NCI-H2107 treated with DMSO at 0.1 percent for 48 hours (cell line): ENCODE data around the gene FHOD3.

Experiments
- DNase-seq: peaks from one replicate; lab custom pipeline; 2025; ENCODE audit not compliant: unreplicated experiment; lab: John Stamatoyannopoulos, UW

Gene FHOD3

GRCh38 chr18:36321658-36322407 lies 24.3 kb downstream of the FHOD3 start:
- no peak for DNase-seq

GRCh38 chr18:36322408-36322728 lies 24.9 kb downstream of the FHOD3 start:
- DNase-seq = no peak

DNA sequence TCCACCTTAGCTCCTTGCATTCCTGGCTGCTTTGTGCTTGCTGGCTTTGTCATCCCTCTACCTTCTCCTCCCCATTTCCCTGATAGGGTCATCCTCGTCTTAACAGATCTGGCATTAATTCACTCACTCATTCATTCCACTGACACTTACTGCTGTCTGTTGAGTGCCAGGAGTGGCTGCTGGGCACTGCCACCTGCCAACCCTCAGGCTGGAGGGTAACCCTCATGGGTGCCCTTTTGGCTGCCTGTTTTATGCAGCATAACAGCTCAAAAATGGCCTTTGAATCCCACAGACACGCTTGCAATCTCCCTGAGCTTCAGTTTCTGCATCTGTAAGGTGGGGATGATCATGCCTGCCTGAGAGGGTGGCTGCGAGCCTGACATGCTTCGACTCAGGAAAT lies 25.2 kb downstream of the FHOD3 start:
- no peak for DNase-seq

DNA sequence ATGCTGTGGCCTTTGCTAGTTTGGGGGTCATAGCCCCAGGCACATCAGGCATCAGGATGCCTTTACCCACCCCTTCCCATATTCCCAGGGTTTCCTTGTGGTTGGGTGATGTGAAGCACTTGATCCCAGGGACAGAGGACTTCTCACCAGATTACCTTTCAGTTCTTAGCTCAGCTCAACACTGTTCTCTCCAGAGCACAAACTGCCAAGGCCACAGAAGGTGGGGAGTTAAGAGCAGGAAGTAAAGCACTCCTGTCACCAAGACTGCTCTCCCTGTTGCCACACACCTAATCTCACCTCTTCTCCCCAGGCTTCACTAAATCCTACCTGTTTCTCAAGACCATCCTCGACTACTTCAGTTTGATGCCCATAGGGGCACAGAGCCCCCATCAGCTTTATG lies 25.9 kb downstream of the FHOD3 start:
- DNase-seq = no peak

GRCh38 chr18:36325846-36326245 lies 28.3 kb downstream of the FHOD3 start:
- DNase-seq = no peak

DNA sequence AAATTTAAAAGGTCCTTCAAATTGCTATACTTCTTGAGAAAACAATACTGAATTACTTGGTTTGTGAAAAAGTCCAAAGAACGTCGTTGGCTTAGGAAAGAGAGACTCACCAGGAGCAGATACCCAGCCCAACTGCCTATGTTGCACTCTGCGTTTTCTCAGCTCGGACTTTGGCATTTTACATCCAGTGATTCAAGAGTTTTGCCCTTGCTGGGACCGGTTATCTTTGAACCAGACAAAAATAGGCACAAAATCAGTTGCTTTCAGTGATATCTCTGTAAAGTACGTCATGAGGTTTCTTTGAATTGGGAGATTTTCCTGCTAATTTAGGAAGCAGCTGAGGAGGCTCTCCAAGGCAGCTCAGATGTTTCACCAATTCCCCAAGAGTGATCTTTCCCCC lies 29.3 kb downstream of the FHOD3 start:
- no peak for DNase-seq

DNA sequence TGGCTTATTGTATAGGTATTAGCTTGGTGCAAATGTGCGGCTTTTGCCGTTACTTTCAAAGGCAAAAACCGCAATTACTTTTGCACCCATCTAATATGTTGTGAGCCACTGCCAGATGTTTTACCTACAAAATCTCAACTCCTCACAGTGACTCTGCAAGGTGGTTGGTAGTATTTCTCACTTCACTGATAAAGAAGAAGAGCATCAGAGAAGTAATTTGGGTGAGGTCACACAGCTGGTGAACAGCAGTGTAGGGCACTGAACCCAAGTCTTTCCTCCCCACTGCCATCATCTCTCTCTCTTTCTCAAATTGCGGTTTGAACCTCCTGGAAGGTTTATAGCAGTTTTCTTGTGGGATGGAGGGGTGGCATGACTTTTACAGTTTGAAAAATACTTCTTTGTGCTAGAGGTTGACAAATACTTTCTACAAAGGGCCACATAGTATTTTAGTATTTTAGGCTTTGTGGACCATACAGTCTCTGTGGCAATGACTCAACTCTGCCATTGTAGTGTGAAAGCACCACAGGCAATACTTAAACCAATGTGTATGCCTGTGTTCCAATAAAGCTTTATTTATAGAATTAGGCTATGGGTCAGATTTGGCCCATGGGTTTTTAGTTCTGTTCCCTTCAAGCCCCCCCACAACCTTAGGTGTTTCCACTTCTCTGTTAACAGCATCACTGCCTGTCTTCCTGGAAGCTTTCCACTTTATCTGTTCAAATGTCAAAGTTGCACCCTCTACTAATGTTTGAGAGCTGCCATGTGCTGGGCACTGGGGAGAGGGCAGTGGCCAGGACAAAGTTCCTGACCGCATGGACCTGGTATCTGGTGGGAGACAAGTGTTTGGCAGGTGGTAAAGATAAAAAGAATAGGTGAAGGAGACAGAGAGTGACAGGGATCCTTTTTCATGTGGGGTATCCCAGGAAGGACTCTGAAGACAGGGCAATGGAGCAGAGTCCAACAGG lies 30.1 kb downstream of the FHOD3 start:
- no peak for DNase-seq

DNA sequence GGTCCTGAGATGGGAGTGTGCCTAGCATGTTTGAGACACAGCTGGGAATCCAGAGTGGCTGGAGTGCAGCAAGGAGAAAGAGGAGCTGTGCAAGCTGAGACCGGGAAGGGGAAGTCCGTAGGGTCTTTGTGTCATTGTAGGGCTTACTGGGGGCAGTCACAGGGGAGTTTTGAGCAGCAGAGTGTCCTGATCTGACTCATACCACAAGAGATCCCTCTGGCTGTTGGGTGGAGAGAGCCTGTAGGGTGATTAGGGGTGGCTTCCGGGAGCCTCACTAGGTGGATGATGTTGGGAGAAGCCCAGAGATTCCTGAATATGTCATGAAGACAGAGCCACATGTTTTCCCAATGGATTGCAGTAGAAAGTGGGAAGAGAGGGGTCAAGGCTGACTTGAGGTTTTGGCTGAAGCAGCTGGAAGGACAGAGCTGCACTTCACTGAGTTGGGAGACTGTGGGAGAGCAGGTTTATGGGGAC lies 30.9 kb downstream of the FHOD3 start:
- no peak for DNase-seq

GRCh38 chr18:36328916-36329315 lies 31.4 kb downstream of the FHOD3 start:
- no peak for DNase-seq

- no peak for DNase-seq
Observed at GRCh38 chr18:36329684-36330434, 32.3 kb downstream of the FHOD3 start.

DNA sequence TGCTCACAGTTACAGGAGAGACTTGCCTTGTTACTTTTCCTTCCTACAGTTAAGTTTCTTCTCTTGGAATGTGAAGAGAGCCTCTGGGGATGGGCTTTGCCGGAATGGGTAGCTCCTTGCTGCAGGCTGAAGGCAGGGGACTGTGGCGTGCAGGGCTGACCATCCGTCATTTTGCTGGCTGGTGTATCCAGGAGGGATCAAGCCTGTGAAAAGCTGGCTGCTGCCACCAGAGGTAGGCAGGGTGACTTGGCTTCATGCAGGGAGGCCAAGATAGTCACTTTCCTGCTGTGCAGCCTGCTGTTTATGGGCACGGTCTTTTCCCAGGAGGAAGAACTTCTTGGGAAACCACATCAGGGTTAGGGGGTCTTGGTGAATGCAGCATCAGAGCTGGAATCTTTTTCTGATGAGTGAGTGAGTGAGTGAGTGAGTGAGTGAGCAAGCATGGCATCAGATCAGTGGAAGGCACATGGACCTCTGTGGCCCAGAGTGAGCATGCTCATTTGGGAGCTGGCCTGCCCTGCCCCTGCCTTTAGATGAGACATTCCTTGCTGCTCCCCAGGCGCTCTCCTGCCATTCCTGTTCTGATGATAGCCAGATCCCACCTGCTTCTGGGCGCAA lies 33.0 kb downstream of the FHOD3 start:
- DNase-seq = no peak

DNA sequence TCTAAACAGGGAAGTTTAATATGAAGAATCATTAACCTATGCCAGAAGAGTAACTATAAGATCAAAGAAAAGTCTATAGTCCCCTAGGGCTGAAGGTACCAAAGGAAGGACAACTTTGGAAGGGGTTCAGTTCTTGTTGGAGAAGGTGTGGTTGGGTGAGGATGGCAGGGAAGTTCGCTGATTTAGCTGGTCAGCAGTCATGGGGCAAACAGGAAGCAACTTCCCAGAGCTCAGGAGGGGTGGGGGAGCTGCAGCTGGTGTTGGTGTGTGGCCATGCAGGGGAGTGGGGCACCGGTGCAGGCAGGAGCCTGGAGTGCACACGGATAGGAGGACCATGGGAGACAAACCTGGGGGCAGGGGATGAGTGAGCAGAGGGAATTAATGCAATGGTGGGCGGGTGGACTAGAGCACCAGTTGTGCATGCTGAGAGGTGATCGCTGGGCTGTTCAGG lies 34.0 kb downstream of the FHOD3 start:
- no peak for DNase-seq

DNA sequence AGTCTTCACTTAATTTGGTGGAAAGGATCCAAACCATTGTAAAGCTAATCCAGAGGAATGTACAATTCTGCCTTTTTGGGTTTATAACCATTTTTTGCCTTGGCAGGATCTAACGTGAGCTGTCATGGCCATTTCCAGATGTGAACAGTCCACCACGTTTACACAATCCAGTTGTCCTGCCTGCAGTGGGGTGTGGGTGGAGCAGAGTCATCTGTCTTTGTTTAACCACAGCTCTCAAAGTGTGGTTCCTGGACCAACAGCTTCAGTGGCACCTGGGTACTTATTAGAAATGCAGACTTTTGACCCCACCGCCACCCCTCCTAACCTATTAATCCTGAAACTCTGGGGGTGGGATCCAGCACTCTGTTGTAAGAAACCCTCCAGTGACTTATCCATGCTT lies 35.9 kb downstream of the FHOD3 start:
- no peak for DNase-seq

DNA sequence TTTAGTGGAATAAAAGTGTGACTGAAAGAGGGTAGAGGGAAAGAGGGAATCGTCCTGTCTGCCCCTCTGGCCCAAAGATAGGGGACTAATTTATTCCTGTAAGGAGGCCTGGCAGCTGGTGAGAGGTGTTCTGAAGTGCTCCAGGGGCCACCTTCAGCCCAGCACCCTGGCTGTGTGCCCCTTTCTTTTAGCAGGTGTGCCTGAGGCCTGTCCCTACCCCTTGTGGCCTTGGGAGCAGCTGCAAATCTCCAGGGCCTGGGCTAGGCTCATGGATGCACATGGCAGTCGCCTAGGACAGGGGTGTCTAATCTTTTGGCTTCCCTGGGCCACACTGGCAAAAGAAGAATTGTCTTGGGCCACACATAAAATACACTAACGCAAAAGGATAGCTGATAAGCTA lies 37.3 kb downstream of the FHOD3 start:
- DNase-seq = no peak

- DNase-seq = no peak
Observed at GRCh38 chr18:36335476-36336279, 38.2 kb downstream of the FHOD3 start.

DNA sequence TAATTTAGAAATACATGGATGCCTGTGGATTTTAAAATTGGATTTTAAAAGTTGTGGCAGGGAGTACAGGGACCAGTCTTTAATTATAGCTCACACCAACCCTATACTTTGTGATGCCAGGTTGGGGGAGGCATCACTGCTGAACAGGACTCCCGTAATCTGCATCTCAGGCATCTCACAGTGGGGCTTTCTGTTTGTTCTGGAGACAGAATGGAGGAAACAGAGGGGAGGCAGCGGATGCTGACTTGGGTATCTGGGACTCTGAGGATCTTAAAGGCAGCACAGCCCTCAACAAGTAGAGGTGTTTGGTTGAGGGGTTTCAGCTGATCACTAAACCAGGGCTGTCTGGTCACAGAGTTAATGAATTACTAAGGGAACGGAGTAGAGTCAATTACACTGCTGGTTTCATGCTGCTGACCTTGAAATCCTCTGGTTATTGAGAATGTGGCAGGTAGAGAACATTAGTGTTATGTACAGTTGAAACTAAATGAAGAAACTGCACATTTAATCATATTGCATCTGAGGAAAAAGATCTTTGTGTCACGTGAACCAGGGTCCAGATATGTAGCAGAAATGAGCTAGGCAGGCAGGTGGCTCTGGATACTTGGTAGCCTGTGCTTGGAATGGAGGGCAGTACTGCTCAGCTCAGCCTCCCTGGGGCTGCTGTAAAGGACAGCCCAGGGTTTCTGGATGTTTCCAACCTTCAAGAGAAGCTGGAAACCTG lies 40.3 kb downstream of the FHOD3 start:
- DNase-seq = no peak

DNA sequence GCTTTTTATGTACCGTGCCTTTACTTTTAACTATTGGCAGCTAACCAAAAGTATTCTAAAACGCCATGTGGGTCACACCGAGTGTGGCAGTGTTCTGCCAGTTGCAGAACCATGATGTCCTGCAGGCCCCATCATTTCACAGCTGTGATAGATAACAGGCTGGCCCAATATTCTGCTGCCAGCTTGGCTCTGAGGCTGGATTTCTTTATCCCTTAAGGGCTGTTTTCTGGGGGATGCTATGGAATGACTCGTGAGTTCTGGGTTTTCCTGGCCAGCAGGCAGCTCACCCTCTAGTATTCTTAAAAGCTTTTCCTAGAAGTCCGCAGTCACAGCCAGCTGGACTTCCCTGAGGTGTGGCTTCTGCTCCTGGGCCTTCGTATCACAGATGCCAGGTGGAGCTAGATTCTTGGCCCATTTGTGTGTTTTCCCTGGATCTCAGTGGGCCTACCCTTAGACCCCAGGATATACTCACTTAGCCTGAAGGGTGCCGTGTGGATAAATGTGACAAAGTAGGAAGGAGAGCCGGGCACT lies 41.0 kb downstream of the FHOD3 start:
- DNase-seq = no peak

DNA sequence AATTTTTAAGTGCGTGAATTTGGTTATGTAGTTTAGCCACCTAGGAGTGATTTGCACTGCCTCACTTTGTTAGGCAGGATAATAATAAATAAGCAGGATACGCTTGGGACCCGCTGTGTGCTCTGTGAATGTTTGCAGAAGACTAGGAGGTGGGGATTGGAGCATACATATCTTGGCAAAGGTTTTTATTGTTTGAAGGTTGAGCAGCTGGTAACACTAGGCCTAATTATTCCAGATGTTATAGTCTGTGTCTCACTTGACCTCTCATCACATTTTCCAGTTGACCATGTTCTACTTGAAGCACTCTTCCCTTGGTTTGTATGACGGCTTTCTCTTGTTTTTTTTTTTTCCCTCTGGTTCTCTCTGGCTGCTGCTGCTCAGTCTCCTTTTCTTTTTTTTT lies 42.7 kb downstream of the FHOD3 start:
- no peak for DNase-seq

- no peak for DNase-seq
Observed at GRCh38 chr18:36341944-36342343, 44.4 kb downstream of the FHOD3 start.
